ENCODE measurements around the gene TUBA3E. TPM values are rescaled to one million over a fixed set of nuclear protein-coding genes. Genes with fewer than 3 reads are reported as not detected.
A peak's percentile ranks its signal among the peaks of the same experiment; 100 is the strongest.
"Not testable (repeated sequence)": the region's sequence is repeated elsewhere in the genome, so short reads cannot be mapped to it uniquely, and the experiment has no call there.

TUBA3E gene
- total and polyA plus RNA-seq, 12 donors, result not detected

DNA sequence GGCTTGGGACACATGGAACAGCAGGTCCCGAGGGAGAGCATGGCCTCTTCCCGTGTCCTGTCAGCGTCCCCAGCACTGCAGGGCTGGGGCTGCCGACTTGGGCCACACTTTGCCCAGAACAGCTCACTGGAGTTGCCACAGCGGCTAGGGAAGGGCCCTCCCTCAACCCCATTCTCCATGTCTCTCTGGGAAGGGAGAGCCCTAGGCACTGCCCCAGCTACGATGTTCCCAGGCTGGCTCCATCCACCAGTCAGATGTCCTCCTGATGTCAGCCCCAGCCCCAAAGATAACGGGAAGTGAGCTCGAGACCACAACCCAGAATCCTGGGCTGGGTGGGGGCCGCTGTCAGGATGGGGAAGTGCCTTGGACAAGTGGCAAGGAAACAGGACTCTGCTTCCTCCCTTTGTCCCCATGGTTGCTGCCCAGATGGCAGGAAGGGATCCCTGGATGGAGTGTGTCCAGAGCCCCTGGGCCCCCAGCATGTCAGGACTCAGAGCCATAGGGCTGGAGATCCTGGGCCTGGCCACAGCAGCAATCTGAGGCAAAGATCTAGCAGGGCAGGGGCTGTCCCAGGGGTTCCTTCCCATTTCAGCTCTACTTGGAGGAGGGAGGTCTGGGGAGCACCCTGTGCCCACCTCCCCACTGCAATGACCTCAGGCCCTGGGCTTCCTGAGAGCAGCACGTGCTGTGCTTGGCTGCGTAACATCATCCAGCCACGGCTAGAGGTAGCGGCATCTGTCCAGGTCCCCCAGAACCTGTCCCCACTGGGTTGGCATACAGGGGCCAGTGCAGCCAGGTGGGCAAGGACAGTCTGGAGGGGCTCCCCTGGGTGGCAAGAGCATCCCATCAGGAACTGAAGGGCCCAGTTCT, 55.6 kb downstream of the TUBA3E start:
- H3K27ac ChIP-seq; H3K36me3 ChIP-seq (replicated peaks in 1 of 2); H3K27me3 ChIP-seq; intact Hi-C loops (cut with DNase I); H3K4me1 ChIP-seq (replicated peaks in 1 of 2); H3K4me3 ChIP-seq; H3K9me3 ChIP-seq (replicated peaks in 1 of 3): not testable (repeated sequence)
- DNase-seq, result peak in 1 of 7 donors; percentile 42
- WGBS, 4 donors, result 81 to 100% (median 89%) methylated on average over 3 to 13 of the region's 13 CpGs

Other genes with a start within 250 kb of the TUBA3E start
- gene RAB6C, start 218.8 kb downstream of the TUBA3E start, total RNA-seq, result under 1 TPM in 2 of 9 donors, not detected in 7; 0.14 to 0.28 TPM
- gene RAB6C, start 218.8 kb downstream of the TUBA3E start, polyA plus RNA-seq, result under 1 TPM; 0.13 to 0.59 (median 0.24) TPM
- not detected for gene POTEF, start 69.2 kb downstream of the TUBA3E start, total RNA-seq
- gene POTEF, start 69.2 kb downstream of the TUBA3E start, polyA plus RNA-seq, result not detected
- 10 to 100 TPM in 4 of 9 donors, 1 to 10 TPM in 5; 4.1 to 18.1 (median 8.5) TPM for gene CCDC74B, start 53.3 kb downstream of the TUBA3E start, total RNA-seq
- 10 to 100 TPM in 2 of 3 donors, 1 to 10 TPM in 1; 3.9 to 22.5 (median 16.2) TPM for gene CCDC74B, start 53.3 kb downstream of the TUBA3E start, polyA plus RNA-seq
- gene SMPD4, start 16.8 kb downstream of the TUBA3E start, total RNA-seq, result 10 to 100 TPM; 23.7 to 85.4 (median 35.3) TPM
- gene SMPD4, start 16.8 kb downstream of the TUBA3E start, polyA plus RNA-seq, result 10 to 100 TPM; 26.5 to 94.4 (median 87.1) TPM
- gene MZT2B, start 16.2 kb downstream of the TUBA3E start, total RNA-seq, result 100 to 1,000 TPM; 122 to 372 (median 323) TPM
- 100 to 1,000 TPM in 2 of 3 donors, 1 to 10 TPM in 1; 7.1 to 688 (median 461) TPM for gene MZT2B, start 16.2 kb downstream of the TUBA3E start, polyA plus RNA-seq
- gene IMP4, start 144.5 kb upstream of the TUBA3E start, total RNA-seq, result 100 to 1,000 TPM in 2 of 9 donors, 10 to 100 TPM in 7; 62.7 to 114 (median 82.2) TPM
- 100 to 1,000 TPM in 2 of 3 donors, 10 to 100 TPM in 1; 55.8 to 141 (median 117) TPM for gene IMP4, start 144.5 kb upstream of the TUBA3E start, polyA plus RNA-seq
- 10 to 100 TPM in 8 of 9 donors, 1 to 10 TPM in 1; 7.4 to 74.1 (median 41.9) TPM for gene PTPN18, start 157.6 kb upstream of the TUBA3E start, total RNA-seq
- 10 to 100 TPM; 32.3 to 64.4 (median 42.2) TPM for gene PTPN18, start 157.6 kb upstream of the TUBA3E start, polyA plus RNA-seq

Data from adrenal gland (tissue), 12 donors.